GM12891 (cell line): Measurements from ENCODE around the gene S100PBP.

Experiments used
- POLR2A ChIP-seq: IDR thresholded peaks from 2 replicates; pipeline ENCODE4 v1.6.1; 2011; ENCODE audit warnings: low read depth, low read length, control low read depth
- POLR2AphosphoS5 ChIP-seq: IDR thresholded peaks from 2 replicates; pipeline ENCODE4 v1.6.1; 2011; ENCODE audit warnings: low read depth, low read length, control low read depth
- SPI1 ChIP-seq: IDR thresholded peaks from 2 replicates; pipeline ENCODE4 v1.6.1; 2011; ENCODE audit warnings: low read depth, low read length, control low read depth
- TAF1 ChIP-seq: IDR thresholded peaks from 2 replicates; pipeline ENCODE4 v1.6.1; 2011; ENCODE audit warnings: low read depth, low read length, control low read depth

- no peak for TF ChIP-seq POLR2AphosphoS5
- TF ChIP-seq TAF1 = no peak
- TF ChIP-seq POLR2A = no peak
- TF ChIP-seq SPI1 = no peak
Measured at GRCh38 chr1:32902535-32902920, 85.1 kb downstream of the S100PBP start.
